ENCODE data around the gene MCEMP1. TPM values are rescaled to one million over a fixed set of nuclear protein-coding genes. Genes with fewer than 3 reads are reported as not detected.

Gene MCEMP1, protein sequence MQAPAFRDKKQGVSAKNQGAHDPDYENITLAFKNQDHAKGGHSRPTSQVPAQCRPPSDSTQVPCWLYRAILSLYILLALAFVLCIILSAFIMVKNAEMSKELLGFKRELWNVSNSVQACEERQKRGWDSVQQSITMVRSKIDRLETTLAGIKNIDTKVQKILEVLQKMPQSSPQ
- not detected in 2 replicates for total RNA-seq

DNA sequence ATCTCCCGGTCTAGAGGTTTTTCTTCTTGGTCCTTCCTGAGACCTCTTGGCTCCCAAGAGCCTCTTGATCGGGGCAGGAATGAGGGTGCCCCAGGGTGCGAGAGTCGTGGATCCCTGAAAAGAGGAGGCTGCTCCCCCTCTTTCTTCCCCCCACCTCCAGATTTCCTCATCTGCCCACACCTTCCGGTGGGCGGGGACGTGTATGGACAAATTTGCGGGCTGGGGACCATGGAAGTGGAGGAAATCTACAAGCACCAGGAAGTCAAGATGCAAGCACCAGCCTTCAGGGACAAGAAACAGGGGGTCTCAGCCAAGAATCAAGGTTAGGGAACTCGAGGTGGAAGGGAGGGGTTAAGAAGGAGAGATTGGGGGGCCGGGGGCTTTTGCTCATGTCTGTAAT, at the start of gene MCEMP1:
TSS of gene MCEMP1 (plus strand) at position 237 of the 400 bp plus-strand sequence. CDS start at position 268, 31 bp downstream.

GRCh38 chr19:7629347-7630054, 47.4 kb upstream of the MCEMP1 start, which contains the start of the genes PET100 and XAB2:
PET100 (plus strand) TSS chr19:7629793; CDS start chr19:7629834, 41 bp downstream.
XAB2 (minus strand) TSS chr19:7629545; CDS start chr19:7629527, 18 bp downstream.

GRCh38 chr19:7633698-7634097, 43.2 kb upstream of the MCEMP1 start, which contains the start of gene PCP2:
PCP2 (minus strand) TSS chr19:7633719; CDS start chr19:7633457, 262 bp downstream.

GRCh38 chr19:7636691-7637373, 40.1 kb upstream of the MCEMP1 start, which contains the start of gene STXBP2:
STXBP2 (plus strand) TSS chr19:7637110; CDS start chr19:7637150, 40 bp downstream.

GRCh38 chr19:7668842-7669241, 8.0 kb upstream of the MCEMP1 start, which contains the start of gene RETN:
RETN (plus strand) TSS chr19:7669049; CDS start chr19:7669327, 278 bp downstream.

DNA sequence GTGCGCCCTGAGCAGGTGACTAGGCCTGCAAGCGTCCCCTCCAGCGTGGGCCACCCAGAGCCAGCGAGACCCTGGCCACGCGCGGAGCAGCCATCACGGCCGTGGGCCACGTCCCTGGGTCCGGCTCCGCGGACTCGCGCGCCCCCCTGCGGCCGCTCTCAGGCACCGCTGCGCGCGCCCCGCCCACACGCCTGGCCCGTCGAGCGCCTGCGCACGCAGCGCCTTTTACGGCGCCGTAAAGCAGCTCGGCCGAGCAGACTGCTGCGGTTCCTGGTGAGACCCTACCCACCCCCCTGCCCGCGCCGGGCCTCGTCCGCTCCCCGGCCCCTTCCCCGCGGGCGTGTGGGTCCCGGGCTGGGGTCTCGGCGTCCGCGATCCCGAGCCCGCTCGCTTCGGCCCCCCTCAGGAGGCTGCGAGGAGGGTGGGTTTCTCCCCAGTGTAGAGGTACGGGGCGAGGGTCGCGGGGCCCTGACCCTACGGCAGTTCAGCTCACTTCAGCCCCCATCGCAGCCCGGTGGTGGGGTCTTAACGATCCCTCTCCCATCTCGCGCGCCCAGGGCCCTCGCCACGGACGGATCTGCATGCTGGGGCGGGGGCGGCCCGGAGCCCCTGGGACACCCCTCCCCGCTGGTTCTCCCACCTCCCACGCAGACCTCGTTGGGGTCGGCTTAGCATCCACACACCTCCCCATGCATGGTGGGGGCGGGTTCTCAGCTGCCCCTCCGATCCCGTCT, 3.9 kb downstream of the MCEMP1 start, which contains the start of gene TRAPPC5:
TSS of gene TRAPPC5 (plus strand) at position 228 of the 734 bp plus-strand sequence. CDS start 1,421 bp downstream, outside the sequence.

GRCh38 chr19:7701654-7702457, 25.0 kb downstream of the MCEMP1 start, which contains the start of gene FCER2:
FCER2 (minus strand) TSS chr19:7702131; CDS start chr19:7699760, 2,371 bp downstream.

Other genes with a start within 250 kb of the MCEMP1 start
- gene PEX11G, start 188.1 kb upstream of the MCEMP1 start, total RNA-seq: 0.85 and 1.4 TPM in 2 replicates
- gene ZNF358, start 161.0 kb upstream of the MCEMP1 start, total RNA-seq: 10.2 and 14.2 TPM in 2 replicates
- gene MCOLN1, start 154.5 kb upstream of the MCEMP1 start, total RNA-seq: 4.5 and 5.2 TPM in 2 replicates
- gene PNPLA6, start 141.4 kb upstream of the MCEMP1 start, total RNA-seq: 75.9 and 100 TPM in 2 replicates
- gene CAMSAP3, start 81.2 kb upstream of the MCEMP1 start, total RNA-seq: under 0.01 and 0.09 TPM in 2 replicates
- gene XAB2, start 47.5 kb upstream of the MCEMP1 start, total RNA-seq: 22.9 and 31.9 TPM in 2 replicates
- gene PET100, start 47.3 kb upstream of the MCEMP1 start, total RNA-seq: 35.1 and 62.3 TPM in 2 replicates
- gene PCP2, start 43.4 kb upstream of the MCEMP1 start, total RNA-seq: not detected in 2 replicates
- gene STXBP2, start 40.0 kb upstream of the MCEMP1 start, total RNA-seq: 28.8 and 45.7 TPM in 2 replicates
- not detected in 2 replicates for gene RETN, start 8.0 kb upstream of the MCEMP1 start, total RNA-seq
- gene TRAPPC5, start 3.7 kb downstream of the MCEMP1 start, total RNA-seq: 148 and 207 TPM in 2 replicates
- not detected in 2 replicates for gene FCER2, start 25.0 kb downstream of the MCEMP1 start, total RNA-seq
- gene CLEC4G, start 55.0 kb downstream of the MCEMP1 start, total RNA-seq: not detected in 2 replicates
- gene CD209, start 70.4 kb downstream of the MCEMP1 start, total RNA-seq: not detected in 2 replicates
- gene CLEC4M, start 86.2 kb downstream of the MCEMP1 start, total RNA-seq: 0.38 and 0.72 TPM in 2 replicates
- 9.6 and 16.7 TPM in 2 replicates for gene EVI5L, start 153.1 kb downstream of the MCEMP1 start, total RNA-seq
- not detected in 2 replicates for gene PRR36, start 197.3 kb downstream of the MCEMP1 start, total RNA-seq
- 1.6 and 2.2 TPM in 2 replicates for gene LRRC8E, start 211.4 kb downstream of the MCEMP1 start, total RNA-seq
- gene MAP2K7, start 226.8 kb downstream of the MCEMP1 start, total RNA-seq: 9.4 and 11.1 TPM in 2 replicates
- 0.54 and 1.1 TPM in 2 replicates for gene TGFBR3L, start 237.7 kb downstream of the MCEMP1 start, total RNA-seq
- 12.4 and 13.9 TPM in 2 replicates for gene SNAPC2, start 243.2 kb downstream of the MCEMP1 start, total RNA-seq
- 3.3 and 5.0 TPM in 2 replicates for gene CTXN1, start 249.0 kb downstream of the MCEMP1 start, total RNA-seq

Data from endothelial cell of coronary artery (primary cell).